Thyroid gland (tissue), 4 donors: ENCODE results near the gene FTSJ1.
"Not testable (repeated sequence)": the region's sequence is repeated elsewhere in the genome, so short reads cannot be mapped to it uniquely, and the experiment has no call there.

Experiments used
- POLR2A ChIP-seq, 2 donors: fragments of 450-650 bp; IDR thresholded peaks; one replicate each; pipeline ENCODE4 v1.6.1; 2017; ENCODE audit warnings: antibody characterized with exemption in 2 of 2, mild to moderate bottlenecking in 2 of 2, moderate library complexity in 1 of 2
- TF ChIP-seq, protein P1 (sequence below), 6 experiments: fragments of 200-600 bp in 3 of 6; fragments of 450-650 bp in 3 of 6; sonication (generic) in 3 of 6; IDR thresholded peaks; one replicate each; pipeline ENCODE4 v1.5.1; 2016 to 2019; ENCODE audit warnings: antibody characterized with exemption in 6 of 6, mild to moderate bottlenecking in 2 of 6, inconsistent platforms in 1 of 6, moderate library complexity in 1 of 6

DNA sequence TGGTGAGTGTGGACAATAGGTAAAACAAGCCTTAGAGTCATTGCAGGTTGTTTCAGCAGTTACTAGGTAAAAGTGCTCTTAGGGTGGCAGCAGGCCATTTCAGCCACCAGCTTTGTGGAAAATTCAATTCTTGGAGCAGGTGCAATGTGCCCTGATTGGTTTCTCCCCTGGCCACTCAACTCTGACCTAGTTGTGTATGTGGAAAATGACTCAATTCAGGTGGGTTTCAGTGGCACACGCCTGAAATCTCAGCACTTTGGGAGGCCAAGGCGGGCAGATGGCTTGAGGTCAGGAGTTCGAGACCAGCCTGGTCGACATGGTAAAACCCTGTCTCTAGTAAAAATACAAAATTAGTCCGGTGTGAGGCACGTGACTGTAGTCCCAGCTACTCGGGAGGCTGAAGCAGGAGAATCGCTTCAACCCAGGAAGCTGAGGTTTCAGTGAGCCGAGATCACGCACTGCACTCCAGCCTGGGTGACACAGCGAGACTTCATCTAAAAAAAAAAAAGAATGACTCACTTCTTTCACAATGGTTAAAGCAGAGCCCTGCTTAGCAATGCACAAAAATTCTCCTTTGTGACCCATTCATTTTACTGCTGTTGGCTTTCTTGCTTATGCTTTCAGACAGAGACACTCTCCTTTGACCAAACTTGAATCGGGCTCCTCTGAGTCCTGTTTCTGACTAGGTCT lies 48.8 kb upstream of the FTSJ1 start:
- TF ChIP-seq, protein P1, sequence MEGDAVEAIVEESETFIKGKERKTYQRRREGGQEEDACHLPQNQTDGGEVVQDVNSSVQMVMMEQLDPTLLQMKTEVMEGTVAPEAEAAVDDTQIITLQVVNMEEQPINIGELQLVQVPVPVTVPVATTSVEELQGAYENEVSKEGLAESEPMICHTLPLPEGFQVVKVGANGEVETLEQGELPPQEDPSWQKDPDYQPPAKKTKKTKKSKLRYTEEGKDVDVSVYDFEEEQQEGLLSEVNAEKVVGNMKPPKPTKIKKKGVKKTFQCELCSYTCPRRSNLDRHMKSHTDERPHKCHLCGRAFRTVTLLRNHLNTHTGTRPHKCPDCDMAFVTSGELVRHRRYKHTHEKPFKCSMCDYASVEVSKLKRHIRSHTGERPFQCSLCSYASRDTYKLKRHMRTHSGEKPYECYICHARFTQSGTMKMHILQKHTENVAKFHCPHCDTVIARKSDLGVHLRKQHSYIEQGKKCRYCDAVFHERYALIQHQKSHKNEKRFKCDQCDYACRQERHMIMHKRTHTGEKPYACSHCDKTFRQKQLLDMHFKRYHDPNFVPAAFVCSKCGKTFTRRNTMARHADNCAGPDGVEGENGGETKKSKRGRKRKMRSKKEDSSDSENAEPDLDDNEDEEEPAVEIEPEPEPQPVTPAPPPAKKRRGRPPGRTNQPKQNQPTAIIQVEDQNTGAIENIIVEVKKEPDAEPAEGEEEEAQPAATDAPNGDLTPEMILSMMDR (IDR thresholded peaks at IDR 0.05), result not testable (repeated sequence)
- TF ChIP-seq POLR2A (IDR thresholded peaks at IDR 0.05), result not testable (repeated sequence)
